GM18502 (cell line): ENCODE measurements around the gene KRTAP10-1.
"Not testable (repeated sequence)": the region's sequence is repeated elsewhere in the genome, so short reads cannot be mapped to it uniquely, and the experiment has no call there.

Source experiments
- ATAC-seq: cut with Tn5 transposase; IDR thresholded peaks from one replicate; pipeline ENCODE4 v1.9.1; 2021; ENCODE audit warnings: mild to moderate bottlenecking; ENCODE audit not compliant: unreplicated experiment, poor library complexity

The KRTAP10-1 gene

GRCh38 chr21:44539991-44540666 lies at the start of gene KRTAP10-1:
KRTAP10-1 (minus strand) TSS chr21:44540195; CDS start chr21:44540150, 45 bp downstream.
- no peak for ATAC-seq

- ATAC-seq = no peak
Measured at GRCh38 chr21:44589094-44589493, 49.1 kb upstream of the KRTAP10-1 start.

- ATAC-seq = no peak
Measured at GRCh38 chr21:44585892-44586291, 45.9 kb upstream of the KRTAP10-1 start.

GRCh38 chr21:44583800-44584147 lies 43.8 kb upstream of the KRTAP10-1 start:
- no peak for ATAC-seq

GRCh38 chr21:44583089-44583799 lies 43.2 kb upstream of the KRTAP10-1 start:
- ATAC-seq = no peak

- no peak for ATAC-seq
Measured at GRCh38 chr21:44582055-44582454, 42.1 kb upstream of the KRTAP10-1 start.

GRCh38 chr21:44581158-44581557 lies 41.2 kb upstream of the KRTAP10-1 start:
- no peak for ATAC-seq

- not testable (repeated sequence) for ATAC-seq
Measured at GRCh38 chr21:44580231-44580821, 40.3 kb upstream of the KRTAP10-1 start, which contains the start of gene KRTAP10-5. KRTAP10-5 (minus strand) TSS chr21:44580604; CDS start chr21:44580578, 26 bp downstream.

- ATAC-seq = no peak
Measured at GRCh38 chr21:44579833-44580144, 39.8 kb upstream of the KRTAP10-1 start.

GRCh38 chr21:44579056-44579832 lies 39.2 kb upstream of the KRTAP10-1 start:
- ATAC-seq = no peak

- ATAC-seq = no peak
Measured at GRCh38 chr21:44578371-44579055, 38.5 kb upstream of the KRTAP10-1 start.

- no peak for ATAC-seq
Measured at GRCh38 chr21:44576025-44576420, 36.0 kb upstream of the KRTAP10-1 start.

- ATAC-seq = no peak
Measured at GRCh38 chr21:44575307-44576024, 35.5 kb upstream of the KRTAP10-1 start.

GRCh38 chr21:44574457-44575306 lies 34.7 kb upstream of the KRTAP10-1 start:
- no peak for ATAC-seq

GRCh38 chr21:44573630-44574456 lies 33.8 kb upstream of the KRTAP10-1 start, which contains the start of gene KRTAP10-4:
KRTAP10-4 (plus strand) TSS chr21:44573729; CDS start chr21:44573759, 30 bp downstream.
- not testable (repeated sequence) for ATAC-seq

- ATAC-seq = no peak
Measured at GRCh38 chr21:44572959-44573583, 33.1 kb upstream of the KRTAP10-1 start.
